Measurements from ENCODE around the gene MTA1. TPM values are rescaled to one million over a fixed set of nuclear protein-coding genes. Genes with fewer than 3 reads are reported as not detected.

Gene MTA1
- total and polyA plus RNA-seq, 4 donors: 3.7 to 28.1 (median 21.0) TPM

DNA sequence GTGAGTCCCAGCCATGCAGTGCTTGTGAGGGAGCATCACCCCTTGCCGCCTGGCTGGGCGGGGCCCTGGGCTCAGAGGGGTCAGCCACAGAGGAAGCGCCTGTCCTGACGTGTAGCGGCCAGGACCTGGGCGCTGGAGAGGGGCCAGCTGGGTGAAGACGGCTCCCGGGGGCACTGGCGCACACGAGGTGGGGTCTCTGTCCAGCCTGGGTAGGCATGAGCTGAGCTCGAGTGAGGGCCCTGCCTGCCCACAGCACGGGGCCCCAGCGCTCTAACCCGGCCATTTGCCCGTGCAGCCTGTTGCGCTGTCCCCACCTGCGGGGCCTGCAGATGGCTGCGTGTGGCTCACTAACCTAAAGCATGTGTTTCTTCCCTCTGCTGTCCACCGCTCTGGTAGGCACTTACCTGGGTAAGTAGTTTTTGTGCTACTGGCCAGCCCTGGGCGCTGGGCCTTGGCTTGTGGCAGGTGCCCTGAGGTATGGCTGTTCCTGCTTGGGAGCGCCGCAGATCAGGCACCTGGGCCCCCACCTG lies 48.4 kb downstream of the MTA1 start:
- WGBS: 91% methylated on average over 22 of the region's 22 CpGs
- Histone ChIP-seq H3K4me1 (ENCODE audit: control insufficient read depth in 4 of 4, insufficient read depth in 4 of 4, low read length in 3 of 4) (peaks cover 16 to 36% (median 25%) of the 10 kb centered on the region in 4 donors), H3K9ac (ENCODE audit: low read depth in 1 of 2, low read length in 2 of 2) (no peak overlapping the region), H3K4me3 (ENCODE audit: low read depth in 1 of 3, low read length in 3 of 3) (no peak overlapping the region), H3K9me3 (ENCODE audit: control insufficient read depth in 4 of 4, low read length in 3 of 4) (no peaks in the 10 kb centered on the region), H3K27me3 (ENCODE audit: control insufficient read depth in 4 of 4, insufficient read depth in 4 of 4, low read length in 3 of 4) (no peaks in the 10 kb centered on the region), H3K36me3 (ENCODE audit: control insufficient read depth in 4 of 4, insufficient read depth in 3 of 4, low read depth in 1 of 4, low read length in 3 of 4) (peaks cover 7 to 35% (median 20%) of the 10 kb centered on the region in 4 donors), H3K27ac (ENCODE audit: low read depth in 1 of 2, low read length in 2 of 2) (no peak overlapping the region)
- DNase-seq (ENCODE audit: low spot score): no peak
- TF ChIP-seq, protein P1, sequence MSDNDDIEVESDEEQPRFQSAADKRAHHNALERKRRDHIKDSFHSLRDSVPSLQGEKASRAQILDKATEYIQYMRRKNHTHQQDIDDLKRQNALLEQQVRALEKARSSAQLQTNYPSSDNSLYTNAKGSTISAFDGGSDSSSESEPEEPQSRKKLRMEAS (IDR thresholded peaks at IDR 0.05): no peak
- TF ChIP-seq RXRA (IDR thresholded peaks at IDR 0.05) (no peak), HNF4A (conservative IDR thresholded peaks at IDR 0.05) (no peak), YY1 (IDR thresholded peaks at IDR 0.05) (no peak), HNF4G (IDR thresholded peaks at IDR 0.05) (no peak)
- TF ChIP-seq, protein P2, sequence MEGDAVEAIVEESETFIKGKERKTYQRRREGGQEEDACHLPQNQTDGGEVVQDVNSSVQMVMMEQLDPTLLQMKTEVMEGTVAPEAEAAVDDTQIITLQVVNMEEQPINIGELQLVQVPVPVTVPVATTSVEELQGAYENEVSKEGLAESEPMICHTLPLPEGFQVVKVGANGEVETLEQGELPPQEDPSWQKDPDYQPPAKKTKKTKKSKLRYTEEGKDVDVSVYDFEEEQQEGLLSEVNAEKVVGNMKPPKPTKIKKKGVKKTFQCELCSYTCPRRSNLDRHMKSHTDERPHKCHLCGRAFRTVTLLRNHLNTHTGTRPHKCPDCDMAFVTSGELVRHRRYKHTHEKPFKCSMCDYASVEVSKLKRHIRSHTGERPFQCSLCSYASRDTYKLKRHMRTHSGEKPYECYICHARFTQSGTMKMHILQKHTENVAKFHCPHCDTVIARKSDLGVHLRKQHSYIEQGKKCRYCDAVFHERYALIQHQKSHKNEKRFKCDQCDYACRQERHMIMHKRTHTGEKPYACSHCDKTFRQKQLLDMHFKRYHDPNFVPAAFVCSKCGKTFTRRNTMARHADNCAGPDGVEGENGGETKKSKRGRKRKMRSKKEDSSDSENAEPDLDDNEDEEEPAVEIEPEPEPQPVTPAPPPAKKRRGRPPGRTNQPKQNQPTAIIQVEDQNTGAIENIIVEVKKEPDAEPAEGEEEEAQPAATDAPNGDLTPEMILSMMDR (IDR thresholded peaks at IDR 0.05; ENCODE audit: low read depth, low read length, missing input control): no peak

DNA sequence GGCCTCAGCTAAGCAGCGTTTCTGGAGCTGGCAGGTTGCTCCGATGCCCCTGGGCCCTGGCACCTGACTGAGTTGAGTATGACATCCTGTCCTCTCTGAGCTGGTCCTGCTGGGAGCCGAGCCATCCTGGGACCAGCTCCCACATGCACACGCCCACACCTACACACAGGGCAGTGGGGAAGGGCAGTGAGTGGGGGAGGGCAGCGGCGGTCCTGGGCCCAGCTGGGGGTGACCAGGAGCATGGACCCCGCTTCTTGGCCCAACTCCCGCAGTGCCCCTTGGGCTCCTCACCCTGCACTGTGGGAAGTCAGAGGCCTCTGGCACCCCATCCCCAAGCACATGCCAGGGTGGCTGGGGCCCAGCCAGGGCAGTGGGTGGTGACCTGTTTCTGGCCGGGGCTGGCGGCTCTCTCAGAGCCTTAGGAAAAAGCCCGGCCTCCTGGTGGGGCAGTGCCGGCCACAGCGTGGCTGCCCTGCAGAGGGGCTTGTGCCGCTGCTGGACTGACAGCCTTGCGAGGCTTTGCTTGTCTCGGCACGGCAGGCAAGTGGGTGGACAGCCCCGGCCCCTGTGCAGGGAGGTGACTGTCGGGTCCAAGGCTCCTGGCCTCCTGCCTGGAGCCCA lies 49.1 kb downstream of the MTA1 start:
- Histone ChIP-seq H3K9ac (ENCODE audit: low read depth in 1 of 2, low read length in 2 of 2) (no peak overlapping the region), H3K36me3 (ENCODE audit: control insufficient read depth in 4 of 4, insufficient read depth in 3 of 4, low read depth in 1 of 4, low read length in 3 of 4) (peaks cover 2 to 31% (median 15%) of the 10 kb centered on the region in 4 donors), H3K9me3 (ENCODE audit: control insufficient read depth in 4 of 4, low read length in 3 of 4) (no peaks in the 10 kb centered on the region), H3K4me1 (ENCODE audit: control insufficient read depth in 4 of 4, insufficient read depth in 4 of 4, low read length in 3 of 4) (peaks cover 16 to 42% (median 30%) of the 10 kb centered on the region in 4 donors), H3K27me3 (ENCODE audit: control insufficient read depth in 4 of 4, insufficient read depth in 4 of 4, low read length in 3 of 4) (no peaks in the 10 kb centered on the region), H3K4me3 (ENCODE audit: low read depth in 1 of 3, low read length in 3 of 3) (no peak overlapping the region), H3K27ac (ENCODE audit: low read depth in 1 of 2, low read length in 2 of 2) (peak overlapping the region in 1 of 2 donors; percentile 8)
- TF ChIP-seq HNF4G (IDR thresholded peaks at IDR 0.05): no peak
- TF ChIP-seq HNF4A (conservative IDR thresholded peaks at IDR 0.05): peak in 1 of 2 donors; percentile 10
- TF ChIP-seq NR2F2 (IDR thresholded peaks at IDR 0.05): no peak
- peak; percentile 13 for TF ChIP-seq YY1 (IDR thresholded peaks at IDR 0.05)
- TF ChIP-seq, protein P3, sequence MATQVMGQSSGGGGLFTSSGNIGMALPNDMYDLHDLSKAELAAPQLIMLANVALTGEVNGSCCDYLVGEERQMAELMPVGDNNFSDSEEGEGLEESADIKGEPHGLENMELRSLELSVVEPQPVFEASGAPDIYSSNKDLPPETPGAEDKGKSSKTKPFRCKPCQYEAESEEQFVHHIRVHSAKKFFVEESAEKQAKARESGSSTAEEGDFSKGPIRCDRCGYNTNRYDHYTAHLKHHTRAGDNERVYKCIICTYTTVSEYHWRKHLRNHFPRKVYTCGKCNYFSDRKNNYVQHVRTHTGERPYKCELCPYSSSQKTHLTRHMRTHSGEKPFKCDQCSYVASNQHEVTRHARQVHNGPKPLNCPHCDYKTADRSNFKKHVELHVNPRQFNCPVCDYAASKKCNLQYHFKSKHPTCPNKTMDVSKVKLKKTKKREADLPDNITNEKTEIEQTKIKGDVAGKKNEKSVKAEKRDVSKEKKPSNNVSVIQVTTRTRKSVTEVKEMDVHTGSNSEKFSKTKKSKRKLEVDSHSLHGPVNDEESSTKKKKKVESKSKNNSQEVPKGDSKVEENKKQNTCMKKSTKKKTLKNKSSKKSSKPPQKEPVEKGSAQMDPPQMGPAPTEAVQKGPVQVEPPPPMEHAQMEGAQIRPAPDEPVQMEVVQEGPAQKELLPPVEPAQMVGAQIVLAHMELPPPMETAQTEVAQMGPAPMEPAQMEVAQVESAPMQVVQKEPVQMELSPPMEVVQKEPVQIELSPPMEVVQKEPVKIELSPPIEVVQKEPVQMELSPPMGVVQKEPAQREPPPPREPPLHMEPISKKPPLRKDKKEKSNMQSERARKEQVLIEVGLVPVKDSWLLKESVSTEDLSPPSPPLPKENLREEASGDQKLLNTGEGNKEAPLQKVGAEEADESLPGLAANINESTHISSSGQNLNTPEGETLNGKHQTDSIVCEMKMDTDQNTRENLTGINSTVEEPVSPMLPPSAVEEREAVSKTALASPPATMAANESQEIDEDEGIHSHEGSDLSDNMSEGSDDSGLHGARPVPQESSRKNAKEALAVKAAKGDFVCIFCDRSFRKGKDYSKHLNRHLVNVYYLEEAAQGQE (IDR thresholded peaks at IDR 0.05): no peak
- no peak for TF ChIP-seq RAD21 (IDR thresholded peaks at IDR 0.05)
- no peak for TF ChIP-seq FOXA1 (IDR thresholded peaks at IDR 0.05)
- TF ChIP-seq FOXA2 (IDR thresholded peaks at IDR 0.05): no peak
- WGBS: 41% methylated on average over 19 of the region's 19 CpGs
- no peak for DNase-seq (ENCODE audit: low spot score)
